Prostate gland (tissue), 2 donors: ENCODE results near the gene RRP7A.

Source experiments
- POLR2A ChIP-seq: fragments of 450-650 bp; IDR thresholded peaks from one replicate; pipeline ENCODE4 v1.6.1; 2016; ENCODE audit warnings: antibody characterized with exemption, mild to moderate bottlenecking
- POLR2AphosphoS5 ChIP-seq: sonication (generic); formaldehyde crosslinking; IDR thresholded peaks from one replicate; pipeline ENCODE4 v1.6.1; 2017; ENCODE audit warnings: antibody characterized with exemption
- TF ChIP-seq, protein P1 (sequence below), 4 experiments: fragments of 200-600 bp in 2 of 4; fragments of 450-650 bp in 2 of 4; sonication (generic) in 2 of 4; IDR thresholded peaks; 1 replicate in 3 of 4; 2 replicates in 1 of 4; pipeline ENCODE4 v1.5.1; 2016 to 2019; ENCODE audit warnings: antibody characterized with exemption in 4 of 4, mild to moderate bottlenecking in 2 of 4, moderate library complexity in 2 of 4

- TF ChIP-seq, protein P1, sequence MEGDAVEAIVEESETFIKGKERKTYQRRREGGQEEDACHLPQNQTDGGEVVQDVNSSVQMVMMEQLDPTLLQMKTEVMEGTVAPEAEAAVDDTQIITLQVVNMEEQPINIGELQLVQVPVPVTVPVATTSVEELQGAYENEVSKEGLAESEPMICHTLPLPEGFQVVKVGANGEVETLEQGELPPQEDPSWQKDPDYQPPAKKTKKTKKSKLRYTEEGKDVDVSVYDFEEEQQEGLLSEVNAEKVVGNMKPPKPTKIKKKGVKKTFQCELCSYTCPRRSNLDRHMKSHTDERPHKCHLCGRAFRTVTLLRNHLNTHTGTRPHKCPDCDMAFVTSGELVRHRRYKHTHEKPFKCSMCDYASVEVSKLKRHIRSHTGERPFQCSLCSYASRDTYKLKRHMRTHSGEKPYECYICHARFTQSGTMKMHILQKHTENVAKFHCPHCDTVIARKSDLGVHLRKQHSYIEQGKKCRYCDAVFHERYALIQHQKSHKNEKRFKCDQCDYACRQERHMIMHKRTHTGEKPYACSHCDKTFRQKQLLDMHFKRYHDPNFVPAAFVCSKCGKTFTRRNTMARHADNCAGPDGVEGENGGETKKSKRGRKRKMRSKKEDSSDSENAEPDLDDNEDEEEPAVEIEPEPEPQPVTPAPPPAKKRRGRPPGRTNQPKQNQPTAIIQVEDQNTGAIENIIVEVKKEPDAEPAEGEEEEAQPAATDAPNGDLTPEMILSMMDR (IDR thresholded peaks at IDR 0.05): no peak
- no peak for TF ChIP-seq POLR2AphosphoS5
- TF ChIP-seq POLR2A: no peak
These were observed 50.8 kb downstream of the RRP7A start for GRCh38 chr22:42468841-42469240.
